ENCODE results near the gene PDCD4.

DNA sequence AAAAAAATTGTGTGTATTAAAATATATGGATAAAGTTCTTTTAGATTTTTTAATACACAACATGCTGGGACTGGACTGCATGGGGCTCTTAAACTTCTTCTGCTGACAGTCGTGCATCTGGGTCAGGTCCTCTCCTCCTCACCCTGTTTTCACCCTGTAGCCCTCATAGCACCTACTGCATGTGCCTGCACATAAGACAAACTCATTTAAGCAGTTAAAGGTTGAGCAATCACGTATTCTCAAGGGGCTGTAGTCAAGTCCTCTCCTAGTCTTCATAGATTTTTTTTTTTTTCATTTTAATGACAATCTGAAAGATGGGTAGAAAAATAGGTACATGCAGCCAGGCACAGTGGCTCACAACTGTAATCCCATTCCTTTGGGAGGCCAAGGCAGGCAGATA, 23.6 kb upstream of the PDCD4 start:
- TF ChIP-seq, protein P1, sequence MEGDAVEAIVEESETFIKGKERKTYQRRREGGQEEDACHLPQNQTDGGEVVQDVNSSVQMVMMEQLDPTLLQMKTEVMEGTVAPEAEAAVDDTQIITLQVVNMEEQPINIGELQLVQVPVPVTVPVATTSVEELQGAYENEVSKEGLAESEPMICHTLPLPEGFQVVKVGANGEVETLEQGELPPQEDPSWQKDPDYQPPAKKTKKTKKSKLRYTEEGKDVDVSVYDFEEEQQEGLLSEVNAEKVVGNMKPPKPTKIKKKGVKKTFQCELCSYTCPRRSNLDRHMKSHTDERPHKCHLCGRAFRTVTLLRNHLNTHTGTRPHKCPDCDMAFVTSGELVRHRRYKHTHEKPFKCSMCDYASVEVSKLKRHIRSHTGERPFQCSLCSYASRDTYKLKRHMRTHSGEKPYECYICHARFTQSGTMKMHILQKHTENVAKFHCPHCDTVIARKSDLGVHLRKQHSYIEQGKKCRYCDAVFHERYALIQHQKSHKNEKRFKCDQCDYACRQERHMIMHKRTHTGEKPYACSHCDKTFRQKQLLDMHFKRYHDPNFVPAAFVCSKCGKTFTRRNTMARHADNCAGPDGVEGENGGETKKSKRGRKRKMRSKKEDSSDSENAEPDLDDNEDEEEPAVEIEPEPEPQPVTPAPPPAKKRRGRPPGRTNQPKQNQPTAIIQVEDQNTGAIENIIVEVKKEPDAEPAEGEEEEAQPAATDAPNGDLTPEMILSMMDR (IDR thresholded peaks at IDR 0.05): no peak
- TF ChIP-seq EP300 (IDR thresholded peaks at IDR 0.05; ENCODE audit: low read depth): no peak
- TF ChIP-seq POLR2AphosphoS5 (IDR thresholded peaks at IDR 0.05): no peak
- no peak for TF ChIP-seq POLR2A (IDR thresholded peaks at IDR 0.05)

Measured in transverse colon (tissue), 4 donors.